Right atrium auricular region (tissue), 2 donors: ENCODE results near the gene GRK1. TPM values are rescaled to one million over a fixed set of nuclear protein-coding genes. Genes with fewer than 3 reads are reported as not detected.

Experiments
- DNase-seq: peaks from one replicate; pipeline ENCODE4 v3.0.0-alpha.2; 2019; ENCODE audit warnings: low spot score
- H3K27ac ChIP-seq, 2 donors: fragments of 200-600 bp; sonication (generic); 1 replicate in 1 of 2; 2 replicates in 1 of 2; pipeline ENCODE4 v1.5.1; 2016 to 2019
- H3K27me3 ChIP-seq, 2 donors: fragments of 200-600 bp; sonication (generic); one replicate each; pipeline versions ENCODE4 v1.5.1 to v1.6.0; 2017 to 2019
- H3K36me3 ChIP-seq: fragments of 200-600 bp; sonication (generic); one replicate; pipeline ENCODE4 v1.5.1; 2016
- H3K4me1 ChIP-seq, 2 donors: fragments of 200-600 bp; sonication (generic); one replicate each; pipeline versions ENCODE4 v1.5.1 to v1.6.0; 2017 to 2019
- H3K4me3 ChIP-seq, 2 donors: fragments of 200-600 bp; sonication (generic); 1 replicate in 1 of 2; 2 replicates in 1 of 2; pipeline ENCODE4 v1.5.1; 2017 to 2019; ENCODE audit warnings: mild to moderate bottlenecking in 1 of 2, moderate library complexity in 1 of 2
- H3K9me3 ChIP-seq, 2 donors: fragments of 200-600 bp; sonication (generic); one replicate each; pipeline ENCODE4 v1.5.1; 2019
- total RNA-seq, 2 donors: library from RNA; depleted of rRNA; stranded (reverse); fragments of >200 nt; gene quantifications; one replicate each; pipeline ENCODE4 v1.1.0, GENCODE V29; 2016
- TF ChIP-seq, protein P1 (sequence below), 2 donors: fragments of 200-600 bp; sonication (generic); IDR thresholded peaks; one replicate each; pipeline ENCODE4 v1.5.1; 2019; ENCODE audit warnings: antibody characterized with exemption in 2 of 2

The GRK1 gene
- total RNA-seq, 2 donors from 2014 or later, result not detected

DNA sequence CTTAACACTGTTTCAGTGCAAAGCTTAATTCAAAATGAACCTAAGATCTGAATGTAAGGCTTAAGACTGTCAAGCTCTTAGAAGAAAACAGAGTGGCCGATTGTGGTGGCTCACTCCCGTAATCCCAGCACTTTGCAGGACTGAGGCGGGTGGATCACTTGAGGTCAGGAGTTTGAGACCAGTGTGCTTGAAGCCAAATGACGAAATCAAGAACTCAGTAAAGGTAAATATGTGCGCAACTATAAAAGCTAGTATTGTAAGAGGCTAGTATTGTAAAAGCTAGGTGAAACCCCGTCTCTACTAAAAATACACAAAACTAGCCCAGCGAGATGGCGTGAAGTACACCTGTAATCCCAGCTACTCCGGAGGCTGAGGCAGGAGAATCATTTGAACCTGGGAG is 21.7 kb upstream of the GRK1 start:
- Histone ChIP-seq H3K27me3 (no peaks in the 10 kb centered on the region), H3K9me3 (no peaks in the 10 kb centered on the region), H3K4me3 (no peak overlapping the region), H3K4me1 (peaks cover 0 to 13% of the 10 kb centered on the region in 2 donors), H3K36me3 (peaks cover 4% of the 10 kb centered on the region), H3K27ac (no peak overlapping the region)
- TF ChIP-seq, protein P1, sequence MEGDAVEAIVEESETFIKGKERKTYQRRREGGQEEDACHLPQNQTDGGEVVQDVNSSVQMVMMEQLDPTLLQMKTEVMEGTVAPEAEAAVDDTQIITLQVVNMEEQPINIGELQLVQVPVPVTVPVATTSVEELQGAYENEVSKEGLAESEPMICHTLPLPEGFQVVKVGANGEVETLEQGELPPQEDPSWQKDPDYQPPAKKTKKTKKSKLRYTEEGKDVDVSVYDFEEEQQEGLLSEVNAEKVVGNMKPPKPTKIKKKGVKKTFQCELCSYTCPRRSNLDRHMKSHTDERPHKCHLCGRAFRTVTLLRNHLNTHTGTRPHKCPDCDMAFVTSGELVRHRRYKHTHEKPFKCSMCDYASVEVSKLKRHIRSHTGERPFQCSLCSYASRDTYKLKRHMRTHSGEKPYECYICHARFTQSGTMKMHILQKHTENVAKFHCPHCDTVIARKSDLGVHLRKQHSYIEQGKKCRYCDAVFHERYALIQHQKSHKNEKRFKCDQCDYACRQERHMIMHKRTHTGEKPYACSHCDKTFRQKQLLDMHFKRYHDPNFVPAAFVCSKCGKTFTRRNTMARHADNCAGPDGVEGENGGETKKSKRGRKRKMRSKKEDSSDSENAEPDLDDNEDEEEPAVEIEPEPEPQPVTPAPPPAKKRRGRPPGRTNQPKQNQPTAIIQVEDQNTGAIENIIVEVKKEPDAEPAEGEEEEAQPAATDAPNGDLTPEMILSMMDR (IDR thresholded peaks at IDR 0.05), result no peak
- DNase-seq, result no peak

DNA sequence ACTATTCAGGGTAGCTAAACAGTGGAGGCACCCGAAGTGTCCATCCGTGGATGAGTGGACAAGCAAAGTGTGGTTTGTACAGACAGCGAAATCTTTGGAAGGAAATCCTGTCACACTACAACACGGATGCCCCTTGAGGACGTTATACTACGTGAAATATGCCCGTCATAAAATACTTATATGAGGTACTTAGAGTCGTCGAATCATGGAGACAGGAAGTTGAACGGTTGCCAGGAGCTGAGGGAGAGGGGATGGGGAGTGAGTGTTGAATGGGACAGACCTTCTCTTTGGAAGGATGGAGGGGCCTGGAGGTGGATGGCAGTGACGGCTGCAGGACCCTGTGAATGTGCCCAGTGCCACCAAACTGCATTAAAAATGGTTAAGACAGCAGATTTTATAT is 20.6 kb upstream of the GRK1 start:
- DNase-seq, result no peak
- TF ChIP-seq, protein P1 (IDR thresholded peaks at IDR 0.05), result no peak
- no peaks in the 10 kb centered on the region for H3K36me3 ChIP-seq

GRCh38 chr13:113646921-113647340 is 20.1 kb upstream of the GRK1 start:
- peaks cover 0 to 13% of the 10 kb centered on the region in 2 donors for H3K4me1 ChIP-seq
- no peaks in the 10 kb centered on the region for H3K27me3 ChIP-seq
- no peaks in the 10 kb centered on the region for H3K36me3 ChIP-seq
- no peak for DNase-seq
- TF ChIP-seq, protein P1 (IDR thresholded peaks at IDR 0.05), result no peak
- H3K9me3 ChIP-seq, result no peaks in the 10 kb centered on the region
- H3K4me3 ChIP-seq, result no peak overlapping the region
- peak overlapping the region; percentile 44 to 74 for H3K27ac ChIP-seq

More for the DNA sequence above, 20.6 kb upstream of the GRK1 start:
- Histone ChIP-seq H3K4me1 (peaks cover 0 to 13% of the 10 kb centered on the region in 2 donors), H3K9me3 (no peaks in the 10 kb centered on the region), H3K27ac (no peak overlapping the region), H3K27me3 (no peaks in the 10 kb centered on the region), H3K4me3 (no peak overlapping the region)

DNA sequence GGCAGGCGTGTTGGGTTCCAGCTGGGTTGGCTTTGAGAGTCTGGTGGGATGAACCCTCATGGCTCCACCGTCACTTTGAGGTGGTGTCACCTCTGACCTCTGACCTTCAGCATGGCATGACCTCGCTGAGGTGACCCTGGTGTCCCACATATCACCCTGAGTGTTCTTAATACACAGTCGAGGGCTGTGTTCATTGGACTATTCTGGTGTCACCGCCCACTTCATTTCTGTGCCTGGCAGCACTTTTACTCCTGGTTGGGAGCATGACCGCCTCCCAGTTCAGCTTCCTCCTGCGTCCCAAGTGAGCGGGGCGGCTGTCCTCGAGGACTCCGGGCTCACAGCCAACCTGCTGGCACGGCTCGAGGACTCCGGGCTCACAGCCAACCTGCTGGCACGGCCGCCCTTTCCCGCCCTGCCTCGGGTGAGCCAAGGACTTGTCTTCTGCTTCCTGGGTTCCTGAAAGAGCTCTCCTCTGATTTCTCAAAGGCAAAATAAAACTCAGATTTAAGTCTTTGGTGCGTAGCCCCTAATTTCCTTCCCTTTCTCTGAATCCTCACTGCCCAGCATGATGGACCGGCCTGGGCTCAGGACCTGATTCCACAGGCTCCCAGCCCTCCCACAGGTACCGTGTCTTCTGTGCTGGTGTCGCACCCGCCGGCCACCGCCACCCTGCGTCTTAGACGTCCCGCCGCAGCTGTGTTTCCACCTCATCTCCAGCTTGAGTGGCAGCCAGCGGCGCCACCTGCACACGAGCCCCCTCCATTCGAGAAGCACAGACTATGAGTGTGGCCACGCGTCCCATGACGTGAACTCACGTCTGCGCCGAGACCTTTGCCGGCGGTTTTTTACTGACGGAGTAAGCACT is 19.4 kb upstream of the GRK1 start:
- Histone ChIP-seq H3K4me3 (no peak overlapping the region), H3K36me3 (no peaks in the 10 kb centered on the region), H3K4me1 (peaks cover 0 to 13% of the 10 kb centered on the region in 2 donors), H3K27ac (peak overlapping the region; percentile 44 to 74), H3K27me3 (no peaks in the 10 kb centered on the region), H3K9me3 (no peaks in the 10 kb centered on the region)
- TF ChIP-seq, protein P1 (IDR thresholded peaks at IDR 0.05), result no peak
- DNase-seq, result peak; percentile 87

DNA sequence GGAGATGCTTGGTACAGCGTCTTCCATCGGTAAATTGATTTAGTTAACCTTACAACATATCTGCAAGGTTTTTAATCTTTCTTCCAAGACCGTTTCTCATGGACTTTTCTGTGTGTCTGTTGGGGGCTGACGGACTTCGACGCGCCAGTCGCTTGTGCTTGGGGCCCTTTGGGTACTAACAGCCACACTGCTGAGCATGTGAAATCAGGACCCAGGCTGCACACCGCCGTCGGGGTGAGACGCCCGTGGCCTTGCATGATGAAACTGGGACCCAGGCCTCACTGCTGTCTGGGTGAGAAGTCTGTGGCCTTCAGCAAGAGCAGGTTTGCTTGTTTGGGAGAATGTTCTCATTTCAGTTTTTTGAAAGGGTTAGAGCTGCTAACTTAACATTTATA is 18.8 kb upstream of the GRK1 start:
- Histone ChIP-seq H3K4me3 (no peak overlapping the region), H3K27me3 (no peaks in the 10 kb centered on the region), H3K36me3 (no peaks in the 10 kb centered on the region), H3K9me3 (no peaks in the 10 kb centered on the region), H3K4me1 (peaks cover 0 to 13% of the 10 kb centered on the region in 2 donors), H3K27ac (peak overlapping the region in 1 of 2 donors; percentile 74)
- TF ChIP-seq, protein P1 (IDR thresholded peaks at IDR 0.05), result no peak
- DNase-seq, result no peak
